Uterus (tissue), 2 donors: ENCODE measurements around the gene AREL1.

Experiments
- CTCF ChIP-seq, 4 experiments: fragments of 200-600 bp in 2 of 4; fragments of 450-650 bp in 2 of 4; sonication (generic) in 2 of 4; IDR thresholded peaks; one replicate each; pipeline ENCODE4 v1.5.1; 2016 to 2019; ENCODE audit warnings: antibody characterized with exemption in 4 of 4, mild to moderate bottlenecking in 2 of 4, moderate library complexity in 1 of 4
- POLR2A ChIP-seq, 2 donors: fragments of 450-650 bp; IDR thresholded peaks; one replicate each; pipeline ENCODE4 v1.6.1; 2016; ENCODE audit warnings: antibody characterized with exemption in 2 of 2, mild to moderate bottlenecking in 1 of 2, moderate library complexity in 1 of 2

- peak in 1 of 4 experiments; percentile 7 for TF ChIP-seq CTCF (IDR thresholded peaks at IDR 0.05)
- no peak for TF ChIP-seq POLR2A (IDR thresholded peaks at IDR 0.05)
These were observed 93.2 kb downstream of the AREL1 start for GRCh38 chr14:74619672-74620131.
